HG03520 (cell line): ENCODE results near the gene CHN1.

ENCODE experiments used
- ATAC-seq: cut with Tn5 transposase; IDR thresholded peaks from one replicate; pipeline ENCODE4 v1.9.1; 2021; ENCODE audit warnings: mild to moderate bottlenecking, moderate library complexity; ENCODE audit not compliant: unreplicated experiment

The CHN1 gene

DNA sequence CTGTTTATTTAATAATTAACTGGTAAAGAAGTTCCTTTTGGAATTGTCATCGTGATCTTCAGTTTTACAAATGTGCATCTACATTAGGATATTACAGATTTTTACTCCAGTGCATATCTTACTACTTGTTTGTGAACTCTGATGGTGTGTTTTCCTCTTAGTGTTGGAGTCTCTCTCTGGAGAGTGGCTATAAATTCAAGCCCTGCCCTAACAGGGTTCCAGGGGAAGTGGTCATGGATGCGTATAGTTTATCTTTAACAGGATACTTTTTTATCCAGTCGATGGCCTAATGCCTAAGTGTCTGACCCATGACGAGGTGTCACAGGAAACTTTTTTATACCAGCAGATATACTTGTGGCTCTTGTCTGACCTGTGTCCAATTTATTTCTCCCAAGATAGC, 75.4 kb downstream of the CHN1 start:
- no peak for ATAC-seq

GRCh38 chr2:174925046-174925784, 80.0 kb downstream of the CHN1 start:
- no peak for ATAC-seq

DNA sequence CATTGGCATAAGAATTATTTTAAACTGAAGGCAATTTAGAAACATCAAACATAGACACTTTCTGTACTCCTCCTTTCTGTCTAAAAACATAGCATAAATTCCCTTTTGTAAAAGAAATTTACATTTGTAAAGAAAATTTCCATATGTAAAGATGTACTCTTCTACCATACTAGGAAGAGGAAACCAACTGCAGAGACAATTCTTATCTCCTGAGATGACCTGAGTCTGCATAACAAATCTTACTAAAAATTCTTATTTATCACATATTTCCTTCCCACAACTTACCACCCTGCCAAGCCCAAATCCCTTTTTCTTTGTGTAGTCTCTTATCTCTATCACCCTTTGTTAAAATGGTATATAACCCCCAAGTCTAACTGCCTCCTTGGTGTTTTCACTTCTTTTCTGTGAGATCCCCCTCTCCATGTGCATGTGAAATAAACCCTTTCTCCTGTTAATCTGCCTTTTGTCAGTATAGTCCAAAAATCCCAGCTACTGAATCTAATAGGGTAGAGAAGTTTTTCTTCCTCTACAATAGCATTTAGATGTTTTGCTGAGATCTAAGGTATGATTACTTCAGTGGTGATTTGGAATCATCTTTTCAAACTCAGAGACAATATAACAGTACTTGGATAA, 81.0 kb downstream of the CHN1 start:
- no peak for ATAC-seq

DNA sequence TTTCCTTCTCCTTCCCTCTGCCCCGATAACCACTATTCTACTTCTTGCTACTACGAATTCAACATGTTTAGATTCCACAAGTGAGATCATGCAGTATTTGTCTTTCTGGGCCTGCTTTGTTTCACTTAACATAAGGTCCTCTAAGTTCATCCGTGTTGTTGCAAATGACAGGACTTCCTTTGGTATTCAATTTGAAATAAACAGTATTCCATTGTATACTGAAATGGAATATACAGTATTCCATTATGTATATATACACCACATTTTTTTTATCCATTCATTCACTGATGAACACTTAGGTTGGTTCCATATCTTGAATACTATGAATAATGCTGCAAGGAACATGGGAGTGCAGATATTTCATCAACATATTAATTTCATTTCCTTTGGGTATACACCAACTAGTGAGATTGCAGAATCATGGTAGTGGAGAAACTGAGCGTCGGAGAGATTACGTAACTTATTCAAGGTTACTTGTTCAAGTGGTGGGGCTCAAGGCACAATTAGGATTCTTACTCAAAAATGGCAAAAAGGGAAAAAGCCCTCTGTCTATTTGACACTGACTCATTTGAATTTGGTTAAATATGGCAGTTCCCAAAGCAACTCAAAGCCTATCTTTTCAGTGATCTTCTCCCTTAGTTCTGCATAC, 85.1 kb downstream of the CHN1 start:
- ATAC-seq: no peak

- no peak for ATAC-seq
These were observed 86.2 kb downstream of the CHN1 start for GRCh38 chr2:174918886-174919526.

GRCh38 chr2:174916270-174916930, 88.8 kb downstream of the CHN1 start:
- ATAC-seq: no peak

- ATAC-seq: no peak
These were observed 90.1 kb downstream of the CHN1 start for GRCh38 chr2:174914853-174915760.

- ATAC-seq: no peak
These were observed 96.9 kb downstream of the CHN1 start for GRCh38 chr2:174908284-174908683.

DNA sequence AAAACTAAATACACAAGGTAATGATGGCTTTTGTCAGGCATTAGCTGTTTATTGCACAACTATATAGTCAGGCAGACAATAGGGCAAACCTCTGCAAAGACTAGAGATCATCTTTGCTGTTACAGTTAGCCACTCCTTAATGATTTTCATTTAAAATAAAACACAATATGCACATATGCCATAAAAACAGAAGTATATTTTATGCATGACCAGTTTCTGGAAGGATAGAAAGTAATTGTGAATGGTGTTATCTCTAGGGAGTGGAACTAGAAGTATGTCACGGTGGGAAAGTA, 102.0 kb downstream of the CHN1 start:
- no peak for ATAC-seq

DNA sequence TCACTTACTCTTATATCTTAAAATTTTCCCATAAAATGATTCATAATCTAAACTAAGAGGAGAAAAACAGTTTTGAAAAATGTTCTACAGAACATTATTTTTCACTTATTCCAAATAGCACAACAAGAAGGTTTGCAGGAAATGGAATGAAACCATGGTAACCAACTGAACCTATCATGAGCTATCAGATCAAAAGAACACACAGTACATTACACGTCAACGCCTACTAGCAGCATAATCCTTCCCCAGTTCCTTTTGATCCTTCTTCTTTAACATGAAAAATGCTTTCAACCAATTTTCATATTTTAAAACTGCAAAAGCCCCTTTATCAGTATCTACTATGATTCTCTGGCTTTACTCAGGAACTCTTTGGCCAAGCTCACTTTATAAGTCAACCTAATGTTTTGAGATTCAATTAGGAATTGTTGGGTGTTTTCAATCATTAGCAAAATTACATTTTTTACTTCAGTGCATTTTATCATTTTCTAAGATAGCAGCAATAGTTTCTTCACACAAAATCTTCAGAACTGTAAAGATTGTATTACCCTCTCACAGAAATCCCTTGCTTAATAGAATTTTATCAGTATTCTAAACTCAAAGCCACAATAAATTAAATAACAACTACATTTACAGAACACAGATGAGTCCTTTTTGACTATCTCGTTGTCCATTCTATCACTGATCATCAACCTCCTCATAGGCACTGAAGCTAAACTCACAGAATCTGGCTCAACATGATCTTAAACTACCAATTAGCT, 102.5 kb downstream of the CHN1 start:
- ATAC-seq: no peak

DNA sequence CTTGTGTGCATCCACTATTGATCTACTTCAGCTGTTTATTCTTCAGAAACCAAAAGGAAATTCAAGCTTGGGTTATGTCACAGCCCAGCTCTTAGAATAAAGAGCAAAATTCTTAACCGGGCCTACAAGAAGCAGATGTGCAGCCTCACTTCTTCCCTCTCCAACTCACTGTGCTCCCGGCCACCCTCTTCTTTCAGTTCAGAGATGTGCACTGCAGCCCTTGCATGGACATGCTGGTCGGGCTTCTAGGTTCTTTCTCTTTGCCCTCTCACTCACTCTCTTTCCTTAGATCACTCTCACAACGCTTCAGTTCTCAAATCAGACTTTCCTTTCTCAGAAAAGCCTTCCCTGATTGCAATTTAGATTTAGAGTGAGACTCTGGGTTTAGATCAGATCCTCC, 104.1 kb downstream of the CHN1 start:
- no peak for ATAC-seq

DNA sequence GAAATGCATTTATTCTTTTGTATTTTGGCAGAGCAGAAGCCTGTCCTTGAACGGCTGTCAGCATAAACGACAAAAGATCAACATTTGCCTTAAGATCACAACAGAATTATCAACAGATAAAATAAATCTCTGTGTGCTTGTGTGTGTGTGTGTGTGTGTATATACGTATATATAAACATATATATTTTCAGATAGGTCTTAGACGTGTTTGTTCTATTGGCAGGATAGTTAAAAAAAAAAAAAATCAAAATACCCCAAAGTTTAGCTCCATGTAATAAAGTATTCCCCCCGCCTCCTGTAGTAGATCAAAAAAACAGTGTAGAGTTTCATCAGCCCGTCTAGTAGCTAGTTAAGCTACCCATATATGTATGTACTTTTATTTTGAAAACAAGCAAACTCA, 107.9 kb downstream of the CHN1 start:
- no peak for ATAC-seq

DNA sequence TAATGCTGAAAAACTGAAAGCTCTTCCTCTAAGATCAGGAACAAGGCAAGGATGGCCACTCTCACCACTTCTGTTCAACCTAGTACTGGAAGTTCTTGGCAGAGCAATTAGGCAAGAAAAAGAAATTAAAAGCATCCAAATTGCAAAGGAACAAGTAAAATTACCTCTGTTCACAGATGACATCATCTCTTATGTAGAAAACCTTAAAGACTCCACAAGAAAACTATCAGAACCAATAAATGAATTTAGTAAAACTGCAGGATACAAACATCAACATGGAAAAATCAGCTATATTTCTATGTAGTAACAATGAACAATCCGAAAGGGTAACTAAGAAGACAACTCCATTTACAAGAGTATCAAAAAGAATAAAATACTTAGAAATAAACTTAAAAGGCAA, 112.2 kb downstream of the CHN1 start:
- ATAC-seq: no peak

GRCh38 chr2:174892546-174892945, 112.6 kb downstream of the CHN1 start:
- no peak for ATAC-seq

GRCh38 chr2:174888646-174889271, 116.4 kb downstream of the CHN1 start:
- no peak for ATAC-seq

DNA sequence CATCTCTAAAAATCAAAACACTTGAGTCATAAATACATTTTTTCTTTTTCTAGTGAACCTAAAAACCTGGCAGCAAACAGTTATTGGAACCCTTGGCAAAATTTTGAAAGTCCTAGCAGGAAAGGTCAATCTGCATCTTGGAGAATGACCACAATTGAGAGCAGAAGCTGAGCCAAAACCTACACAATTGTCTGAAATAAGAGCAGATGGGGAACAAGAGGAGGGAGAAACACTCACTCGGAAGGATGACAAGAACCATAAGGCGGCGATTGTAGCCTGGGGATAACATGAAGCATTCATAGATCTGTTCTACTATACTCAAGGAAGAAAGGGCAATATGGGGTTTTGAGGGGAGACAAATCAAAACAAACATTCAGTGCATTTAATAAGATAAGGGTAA, 117.0 kb downstream of the CHN1 start:
- no peak for ATAC-seq

GRCh38 chr2:174882416-174882815, 122.8 kb downstream of the CHN1 start:
- ATAC-seq: no peak

DNA sequence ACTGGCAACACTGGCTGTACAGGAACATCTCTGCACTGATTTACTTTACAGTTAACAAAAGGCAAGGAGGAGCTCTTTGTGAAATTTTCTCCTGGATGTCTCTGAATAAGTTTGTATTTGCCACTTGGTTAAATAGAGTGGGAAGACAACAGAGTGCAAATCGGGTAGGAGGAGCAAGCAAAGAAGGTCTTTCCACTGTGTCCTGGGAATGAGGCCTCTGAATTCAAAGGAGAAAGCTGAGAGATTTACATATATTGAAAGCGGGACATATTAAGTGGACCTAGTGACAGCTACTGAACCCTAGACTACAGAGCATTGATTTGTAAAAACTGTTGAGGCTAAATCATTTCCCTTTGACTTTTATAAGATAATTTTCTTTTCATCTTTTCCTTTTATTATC, 123.5 kb downstream of the CHN1 start:
- ATAC-seq: no peak

- ATAC-seq: no peak
These were observed 126.5 kb downstream of the CHN1 start for GRCh38 chr2:174878537-174879147.
